GM20431 (cell line): ENCODE data around the gene DIDO1.

Source experiments
- in situ Hi-C: fragments of 300-500 bp; cut with MseI, MboI; formaldehyde crosslinking; loops from one replicate; pipeline ENCODE4 v1.15.0; 2020; ENCODE audit warnings: low sequenced_read_pairs; ENCODE audit not compliant: unreplicated experiment

The DIDO1 gene

GRCh38 chr20:62898093-62898964 lies 28.0 kb downstream of the DIDO1 start:
- in situ Hi-C loops, result no loop called here

GRCh38 chr20:62897666-62898065 lies 28.6 kb downstream of the DIDO1 start:
- in situ Hi-C loops, result no loop called here

GRCh38 chr20:62896526-62896925 lies 29.8 kb downstream of the DIDO1 start:
- in situ Hi-C loops, result no loop called here

DNA sequence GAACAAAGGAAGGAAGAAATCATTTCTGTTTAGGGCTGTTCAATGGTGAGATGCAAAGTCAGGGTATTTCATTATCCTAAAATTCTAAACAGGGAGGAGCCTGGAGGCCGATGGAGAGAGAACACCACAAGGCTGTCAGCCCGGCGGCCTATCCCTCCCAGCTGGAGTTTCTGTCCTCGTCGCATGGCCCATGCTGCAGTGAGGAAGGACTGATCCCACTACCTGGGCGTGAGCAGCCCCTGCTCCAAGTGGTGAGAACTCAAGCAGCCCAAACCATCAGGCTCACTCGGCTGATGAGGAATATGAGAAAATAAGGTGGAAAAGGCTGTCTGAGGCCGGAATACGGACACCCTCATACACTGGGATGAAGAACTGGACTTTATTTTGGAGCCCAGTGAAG lies 30.8 kb downstream of the DIDO1 start:
- in situ Hi-C loops, result no loop called here

DNA sequence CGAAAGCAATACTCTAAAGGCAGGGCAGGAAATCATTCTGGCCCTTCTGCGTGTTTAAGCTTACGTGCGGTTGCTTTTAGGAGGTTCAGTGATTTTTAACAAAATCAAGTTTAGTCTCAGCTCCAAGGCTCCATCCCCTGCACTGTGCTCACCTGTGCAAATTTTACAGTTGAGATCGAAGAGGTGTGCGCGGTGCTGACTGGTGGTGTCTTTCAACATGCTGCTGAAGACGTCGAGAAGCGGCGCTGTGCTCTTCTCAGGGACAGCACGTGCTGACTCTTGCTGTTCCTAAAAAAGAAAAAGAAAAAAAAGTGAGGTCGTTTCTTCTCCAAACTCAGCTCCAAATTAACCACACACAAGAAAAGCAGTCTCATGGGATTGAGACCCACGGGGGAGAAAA lies 32.0 kb downstream of the DIDO1 start:
- in situ Hi-C loops, result no loop called here

- in situ Hi-C loops, result no loop called here
Observed at GRCh38 chr20:62893700-62894099, 32.6 kb downstream of the DIDO1 start.

GRCh38 chr20:62892348-62893304 lies 33.7 kb downstream of the DIDO1 start:
- in situ Hi-C loops, result no loop called here

DNA sequence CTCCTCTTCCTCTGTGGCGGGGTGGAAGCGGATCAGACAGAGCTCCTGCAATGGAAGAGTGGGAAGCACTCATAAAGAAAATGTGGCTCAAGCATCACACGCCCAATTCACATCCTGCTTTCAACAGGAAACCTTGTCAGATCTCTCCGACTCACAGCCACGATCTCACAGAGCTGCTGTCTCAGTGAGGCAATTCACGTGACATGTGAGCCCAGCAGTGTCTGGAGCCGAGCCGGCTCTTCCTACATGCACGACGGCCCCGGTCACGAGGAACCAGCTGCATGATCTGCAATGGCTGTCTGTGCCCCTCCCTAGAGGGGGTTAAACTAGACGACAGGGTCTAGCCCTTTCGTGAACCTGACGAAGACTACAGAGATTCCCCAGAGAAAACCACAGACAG lies 35.2 kb downstream of the DIDO1 start:
- in situ Hi-C loops, result no loop called here

GRCh38 chr20:62890444-62890843 lies 35.9 kb downstream of the DIDO1 start:
- in situ Hi-C loops, result no loop called here

DNA sequence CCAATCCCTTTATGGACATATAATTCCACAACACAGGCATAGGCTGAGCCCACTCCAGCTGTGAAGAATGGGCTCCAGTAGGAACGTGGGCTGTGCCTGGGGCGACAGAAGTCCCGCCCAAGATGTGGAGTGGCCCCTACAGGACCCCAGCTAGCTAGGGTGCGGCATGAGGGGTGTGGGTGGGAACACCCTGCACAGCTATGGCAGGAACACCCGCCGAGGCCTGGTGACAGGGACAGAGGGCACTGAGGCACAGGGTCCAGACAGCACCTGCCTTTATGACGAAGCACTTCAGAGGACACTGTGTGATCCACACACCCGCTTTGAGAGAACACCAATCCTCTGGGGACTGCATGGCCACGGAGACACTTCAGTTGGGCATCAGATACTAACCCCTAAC lies 36.4 kb downstream of the DIDO1 start:
- in situ Hi-C loops, result no loop called here

- in situ Hi-C loops, result no loop called here
Observed at GRCh38 chr20:62889411-62889810, 36.9 kb downstream of the DIDO1 start.

DNA sequence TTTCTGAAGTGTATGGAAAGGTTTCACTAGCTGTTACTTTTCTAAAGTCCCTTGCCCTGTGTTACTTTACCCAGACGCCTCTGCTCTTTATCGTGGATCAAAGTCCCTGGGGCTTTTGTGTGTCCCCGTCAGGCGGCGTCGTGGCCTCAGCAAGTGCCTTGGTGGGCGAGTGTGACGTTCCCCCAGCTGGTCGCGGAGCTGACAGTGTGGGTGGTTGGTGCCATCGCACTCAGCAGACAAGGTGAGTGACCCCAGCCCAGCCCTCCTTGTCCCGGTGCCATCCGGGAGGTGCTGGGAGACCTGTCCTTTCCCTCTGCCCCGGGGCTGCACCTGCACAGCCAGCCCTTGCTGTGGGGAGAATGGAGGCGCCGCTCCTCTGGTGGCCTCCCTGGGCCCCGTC lies 37.4 kb downstream of the DIDO1 start:
- in situ Hi-C loops, result no loop called here

DNA sequence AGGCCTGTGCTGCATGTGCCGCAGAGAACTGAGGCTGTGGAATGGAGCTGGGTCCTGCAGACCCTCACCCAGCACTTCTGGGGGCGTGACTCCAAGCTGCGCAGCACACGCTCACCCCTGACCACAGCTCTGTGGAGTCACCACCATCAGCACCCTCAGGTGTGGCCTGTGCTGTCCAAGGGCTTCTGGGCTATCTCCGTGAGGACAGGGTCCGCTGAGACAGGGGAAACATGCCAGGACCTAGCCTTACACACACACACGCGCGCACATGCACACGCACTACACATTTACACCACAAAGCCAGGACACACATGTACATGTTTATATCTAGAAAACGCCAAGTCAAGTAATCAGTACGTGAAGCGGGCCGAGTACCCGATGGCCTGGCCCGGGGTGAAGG lies 37.9 kb downstream of the DIDO1 start:
- in situ Hi-C loops, result no loop called here

- in situ Hi-C loops, result no loop called here
Observed at GRCh38 chr20:62887860-62888239, 38.5 kb downstream of the DIDO1 start.

DNA sequence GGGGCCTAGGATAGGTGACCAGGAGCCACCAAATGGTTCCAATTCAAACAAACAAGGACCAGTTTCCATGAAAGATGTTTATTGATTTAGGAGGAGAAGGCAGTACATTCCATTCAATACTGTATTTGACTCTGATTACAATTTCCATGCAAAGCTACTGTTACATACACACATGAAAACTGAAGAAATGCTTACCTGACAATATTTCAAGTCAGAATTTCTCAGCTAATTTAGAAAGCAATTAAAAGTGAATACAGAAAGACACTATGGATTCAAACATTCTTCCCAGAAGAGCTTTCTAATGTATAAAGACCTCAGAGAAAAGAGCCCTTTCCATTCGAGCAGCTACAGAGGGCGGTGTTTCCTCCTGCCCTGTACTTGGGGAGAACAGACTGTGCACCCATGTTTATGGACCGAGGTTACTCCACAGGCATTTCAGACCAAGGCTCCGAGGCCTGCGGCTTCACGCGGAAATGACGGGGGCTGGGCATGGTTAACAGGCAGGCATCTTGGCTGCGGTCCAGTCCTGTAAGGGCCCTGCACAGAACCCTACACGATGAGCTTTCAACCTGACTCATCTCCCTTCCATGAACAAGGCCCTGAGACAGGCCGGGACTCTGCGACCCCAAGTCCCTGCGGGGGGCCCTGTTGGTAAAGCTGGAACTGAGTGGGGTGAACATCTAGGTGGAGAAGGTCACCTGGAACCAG lies 39.0 kb downstream of the DIDO1 start:
- in situ Hi-C loops, result no loop called here

DNA sequence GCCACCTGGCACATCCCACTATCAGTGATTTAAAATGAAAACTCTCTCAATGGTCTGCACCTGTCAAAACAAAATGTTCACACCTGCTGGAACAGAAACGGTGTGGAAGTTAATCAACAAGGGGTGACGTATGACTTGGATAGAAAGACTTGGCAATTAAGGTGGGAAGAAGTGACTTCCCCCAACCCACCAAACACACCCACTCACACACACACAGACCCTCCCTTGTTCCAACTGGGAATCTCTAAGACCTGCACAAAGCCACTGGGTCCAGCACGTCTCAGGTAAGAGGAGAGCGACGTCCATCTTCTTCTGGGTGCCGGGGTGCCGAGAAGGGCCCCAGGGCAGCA lies 39.6 kb downstream of the DIDO1 start:
- in situ Hi-C loops, result no loop called here

DNA sequence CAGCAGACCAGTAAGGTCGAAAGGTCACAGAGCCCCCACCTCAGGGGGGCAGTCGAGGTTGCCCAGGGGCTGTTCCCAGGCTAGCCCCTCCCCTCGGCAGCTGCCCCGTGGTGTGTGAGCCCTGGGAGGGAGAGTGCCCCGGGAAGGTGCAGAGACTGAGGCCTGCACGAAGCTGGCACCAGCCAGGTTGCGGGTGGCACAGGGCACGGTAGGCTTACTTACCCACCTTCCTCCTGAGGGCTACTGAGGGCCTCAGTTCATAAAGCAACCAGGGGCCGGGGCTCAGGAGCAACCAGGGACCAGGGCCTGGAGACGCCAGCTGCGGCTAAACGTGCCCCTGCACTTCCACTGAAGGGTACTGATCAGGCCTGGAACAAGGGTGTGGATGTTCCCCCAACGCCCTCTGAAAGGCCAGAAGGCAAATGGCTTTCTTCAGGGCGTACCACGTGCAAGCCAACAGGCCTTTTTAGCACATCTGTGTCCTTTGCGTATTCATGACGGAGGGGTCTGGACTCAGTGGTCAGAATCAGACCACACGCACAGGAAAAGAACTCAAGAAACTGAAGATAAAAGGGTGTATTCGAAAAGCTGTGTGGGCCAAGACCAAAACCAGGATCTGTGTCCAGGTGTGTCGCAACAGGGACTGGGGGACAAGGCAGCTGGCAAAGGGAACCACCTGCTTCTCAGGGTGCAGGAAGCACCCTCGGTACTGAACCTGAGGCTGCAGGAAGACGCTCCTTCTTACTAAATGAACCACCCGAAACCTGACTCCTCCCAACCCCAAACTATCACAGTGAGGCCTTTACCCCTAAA lies 40.2 kb downstream of the DIDO1 start:
- in situ Hi-C loops, result no loop called here

- in situ Hi-C loops, result no loop called here
Observed at GRCh38 chr20:62885046-62885895, 41.0 kb downstream of the DIDO1 start.

- in situ Hi-C loops, result no loop called here
Observed at GRCh38 chr20:62884556-62884955, 41.7 kb downstream of the DIDO1 start.
